HG03060 (cell line): ENCODE measurements around the gene CRTC3.
A peak's percentile ranks its signal among the peaks of the same experiment; 100 is the strongest.
"Not testable (repeated sequence)": the region's sequence is repeated elsewhere in the genome, so short reads cannot be mapped to it uniquely, and the experiment has no call there.

Source experiments
- ATAC-seq: cut with Tn5 transposase; IDR thresholded peaks from one replicate; pipeline ENCODE4 v1.9.1; 2021; ENCODE audit warnings: low read depth, moderate number of reproducible peaks; ENCODE audit not compliant: unreplicated experiment

Gene CRTC3

GRCh38 chr15:90645873-90646575 is 116.3 kb downstream of the CRTC3 start:
- no peak for ATAC-seq

- no peak for ATAC-seq
Observed at GRCh38 chr15:90646662-90647305, 117.1 kb downstream of the CRTC3 start.

GRCh38 chr15:90647326-90647725 is 117.6 kb downstream of the CRTC3 start:
- ATAC-seq: no peak

- ATAC-seq: peak; percentile 66
Observed at GRCh38 chr15:90648137-90649070, 118.7 kb downstream of the CRTC3 start.

GRCh38 chr15:90650117-90650955 is 120.6 kb downstream of the CRTC3 start:
- no peak for ATAC-seq

- ATAC-seq: no peak
Observed at GRCh38 chr15:90650956-90651689, 121.4 kb downstream of the CRTC3 start.

GRCh38 chr15:90654233-90655136 is 124.8 kb downstream of the CRTC3 start:
- ATAC-seq: no peak

- ATAC-seq: not testable (repeated sequence)
Observed at GRCh38 chr15:90657520-90658172, 127.9 kb downstream of the CRTC3 start.

GRCh38 chr15:90659481-90659880 is 129.8 kb downstream of the CRTC3 start:
- no peak for ATAC-seq

GRCh38 chr15:90660195-90660998 is 130.7 kb downstream of the CRTC3 start:
- ATAC-seq: peak; percentile 44

GRCh38 chr15:90660999-90661330 is 131.2 kb downstream of the CRTC3 start:
- not testable (repeated sequence) for ATAC-seq

GRCh38 chr15:90664081-90664461 is 134.3 kb downstream of the CRTC3 start:
- ATAC-seq: not testable (repeated sequence)

- ATAC-seq: no peak
Observed at GRCh38 chr15:90664650-90665287, 135.0 kb downstream of the CRTC3 start.

- ATAC-seq: peak; percentile 47
Observed at GRCh38 chr15:90665288-90666134, 135.8 kb downstream of the CRTC3 start.

GRCh38 chr15:90666135-90666909 is 136.6 kb downstream of the CRTC3 start:
- no peak for ATAC-seq
